Measurements from ENCODE around the gene GFOD2.
"Not testable (repeated sequence)": the region's sequence is repeated elsewhere in the genome, so short reads cannot be mapped to it uniquely, and the experiment has no call there.

The GFOD2 gene

DNA sequence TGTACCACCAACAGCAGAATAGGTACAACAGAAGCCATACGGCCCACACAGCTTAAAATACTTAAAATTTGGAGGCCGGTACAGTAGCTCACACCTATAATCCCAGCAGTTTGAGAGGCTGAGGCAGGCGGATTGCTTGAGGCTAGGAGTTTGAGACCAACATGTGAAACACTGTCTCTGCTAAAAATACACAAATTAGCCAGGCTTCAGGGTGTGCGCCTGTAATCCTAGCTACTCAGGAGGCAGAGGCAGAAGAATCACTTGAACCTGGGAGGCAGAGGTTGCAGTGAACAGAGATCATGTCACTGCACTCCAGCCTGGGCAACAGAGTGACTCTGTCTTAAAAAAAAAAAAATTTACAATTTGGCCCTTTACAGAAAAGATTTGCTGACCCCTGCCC is 17.0 kb downstream of the GFOD2 start:
- DNase-seq (ENCODE audit: low read depth, low spot score), result no peak

- no peak for DNase-seq (ENCODE audit: low read depth, low spot score)
Measured at GRCh38 chr16:67701420-67701819, 17.7 kb downstream of the GFOD2 start.

DNA sequence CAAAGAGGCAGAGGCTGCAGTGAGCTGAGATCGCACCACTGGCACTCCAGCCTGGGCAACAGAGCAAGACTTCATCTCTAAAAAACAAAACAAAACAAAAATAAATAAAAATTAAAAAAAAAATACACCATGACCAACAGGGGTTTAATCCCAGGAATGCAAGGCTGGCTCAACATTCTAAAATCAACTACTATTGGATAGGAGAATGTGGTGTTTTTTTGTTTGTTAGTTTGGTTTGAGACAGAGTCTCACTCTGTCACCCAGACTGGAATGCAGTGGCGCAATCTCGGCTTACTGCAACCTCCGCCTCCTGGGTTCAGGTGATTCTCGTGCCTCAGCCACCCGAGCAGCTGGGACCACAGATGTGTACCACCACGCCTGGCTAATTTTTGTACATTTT is 19.9 kb downstream of the GFOD2 start:
- no peak for DNase-seq (ENCODE audit: low read depth, low spot score)

DNA sequence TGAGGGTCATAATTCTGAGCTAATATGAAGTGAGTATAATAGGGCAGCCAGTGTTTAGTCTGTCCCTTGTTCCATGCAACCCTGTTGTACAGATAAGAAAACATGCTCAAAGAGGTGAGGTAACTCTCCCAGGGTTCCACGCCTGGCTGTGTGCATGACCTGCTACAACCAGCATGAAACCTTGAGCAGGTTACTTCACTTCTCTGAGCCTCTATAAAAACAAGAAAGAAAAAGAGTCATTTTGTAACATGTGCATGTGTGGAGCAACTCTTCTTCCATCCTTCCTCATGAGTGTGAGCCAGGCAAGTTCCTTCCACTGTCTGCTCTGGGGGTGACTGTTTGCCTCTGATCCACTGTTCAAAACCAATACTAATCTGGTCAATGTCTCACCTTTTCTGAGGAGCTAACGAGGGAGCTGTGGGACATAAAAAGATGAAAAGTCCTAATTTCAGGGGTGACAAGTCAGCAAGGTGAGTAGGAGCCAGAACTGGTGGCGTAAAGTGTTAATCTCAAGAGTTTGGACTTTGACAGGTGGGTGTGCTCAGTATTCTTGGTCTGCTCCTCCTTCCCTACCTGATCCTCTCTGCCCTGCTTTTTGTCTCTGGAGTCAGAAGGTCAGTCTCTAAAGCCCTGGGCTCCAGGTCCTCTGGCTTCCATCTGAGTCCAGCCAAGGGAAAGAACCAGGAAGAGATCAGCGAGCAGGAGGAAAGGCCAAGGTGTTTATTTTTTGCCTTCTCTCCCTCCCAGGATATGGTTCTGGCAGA is 21.5 kb downstream of the GFOD2 start:
- no peak for DNase-seq (ENCODE audit: low read depth, low spot score)

GRCh38 chr16:67694611-67695010 is 24.5 kb downstream of the GFOD2 start:
- DNase-seq (ENCODE audit: low read depth, low spot score), result no peak

DNA sequence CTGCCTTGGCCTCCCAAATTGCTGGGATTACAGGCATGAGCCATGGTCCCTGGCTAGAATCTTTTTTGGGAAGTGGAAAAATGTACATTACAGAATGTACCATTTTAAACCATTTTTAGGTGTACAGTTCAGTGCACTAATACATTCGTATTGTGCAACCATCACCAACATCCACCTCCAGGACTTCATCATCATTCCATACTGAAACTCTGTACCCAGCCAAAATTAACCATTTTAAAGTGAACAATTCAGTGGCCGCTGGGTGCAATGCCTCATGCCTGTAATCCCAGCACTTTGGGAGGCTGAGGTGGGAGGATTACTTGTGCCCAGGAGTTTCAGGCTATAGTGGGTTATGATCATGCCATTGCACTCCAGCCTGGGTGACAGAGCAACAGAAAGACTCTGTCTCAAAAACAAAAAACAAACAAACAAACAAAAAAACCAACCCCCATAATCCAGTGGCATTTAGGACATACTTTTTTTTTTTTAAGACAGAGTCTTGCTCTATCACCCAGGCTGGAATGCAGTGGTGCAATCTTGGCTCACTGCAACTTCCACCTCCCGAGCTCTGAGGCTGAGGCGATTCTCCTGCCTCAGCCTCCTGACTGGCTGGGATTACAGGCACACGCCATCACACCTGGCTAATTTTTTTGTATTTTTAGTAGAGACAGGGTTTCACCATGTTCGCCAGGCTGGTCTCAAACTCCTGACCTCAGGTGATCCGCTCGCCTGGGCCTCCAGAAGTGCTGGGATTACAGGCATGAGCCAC is 25.4 kb downstream of the GFOD2 start:
- not testable (repeated sequence) for DNase-seq (ENCODE audit: low read depth, low spot score)

DNA sequence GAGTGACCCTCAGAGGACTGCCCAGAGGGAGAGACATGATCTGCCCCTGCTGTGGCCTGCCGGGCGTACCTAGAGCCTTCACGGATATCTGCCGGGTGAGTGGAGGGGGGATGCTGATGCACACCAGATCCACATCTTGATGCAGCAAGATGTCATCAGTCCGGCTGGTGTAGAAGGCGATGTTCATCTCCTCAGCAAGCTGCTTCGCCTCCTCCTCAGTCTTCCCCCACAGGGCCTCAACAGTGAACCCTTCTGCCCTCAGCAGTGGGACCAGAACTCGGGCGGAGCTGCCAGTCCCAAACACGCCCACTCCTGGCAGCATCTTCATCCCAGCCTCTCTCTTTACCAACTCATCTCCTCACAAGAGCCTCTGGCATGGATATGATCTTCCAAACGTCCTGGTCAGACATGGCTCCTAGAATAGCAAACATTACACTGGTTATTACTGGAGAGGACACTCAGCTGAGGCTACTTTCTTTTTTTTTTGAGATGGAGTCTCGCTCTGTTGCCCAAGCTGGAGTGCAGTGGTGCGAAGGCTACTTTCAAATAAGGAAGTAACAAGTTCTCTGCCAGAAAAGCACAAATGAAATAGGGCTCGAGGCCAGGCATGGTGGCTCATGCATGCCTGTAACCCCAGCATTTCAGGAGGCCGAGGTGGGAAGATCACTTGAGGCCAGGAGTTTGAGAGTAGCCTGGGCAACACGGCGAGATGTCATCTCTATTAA is 33.6 kb downstream of the GFOD2 start:
- no peak for DNase-seq (ENCODE audit: low read depth, low spot score)

DNA sequence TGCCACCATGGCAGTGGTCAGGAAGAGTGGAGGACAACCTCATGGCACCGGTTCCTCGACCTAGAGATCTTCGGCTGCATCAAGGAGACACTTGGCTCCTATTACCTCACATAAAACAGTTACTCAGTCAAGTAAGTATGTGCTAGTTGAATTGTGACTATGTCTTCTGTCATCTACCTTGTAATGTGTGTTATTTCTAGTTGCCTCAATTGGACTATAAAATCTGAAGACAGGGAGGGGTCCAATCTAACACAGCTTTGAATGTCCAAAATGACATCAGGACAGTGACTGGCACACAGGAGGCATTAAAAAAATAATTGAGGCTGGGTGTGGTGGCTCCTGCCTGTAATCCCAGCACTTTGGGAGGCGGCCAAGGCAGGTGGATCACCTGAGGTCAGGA is 35.3 kb downstream of the GFOD2 start:
- no peak for DNase-seq (ENCODE audit: low read depth, low spot score)

DNA sequence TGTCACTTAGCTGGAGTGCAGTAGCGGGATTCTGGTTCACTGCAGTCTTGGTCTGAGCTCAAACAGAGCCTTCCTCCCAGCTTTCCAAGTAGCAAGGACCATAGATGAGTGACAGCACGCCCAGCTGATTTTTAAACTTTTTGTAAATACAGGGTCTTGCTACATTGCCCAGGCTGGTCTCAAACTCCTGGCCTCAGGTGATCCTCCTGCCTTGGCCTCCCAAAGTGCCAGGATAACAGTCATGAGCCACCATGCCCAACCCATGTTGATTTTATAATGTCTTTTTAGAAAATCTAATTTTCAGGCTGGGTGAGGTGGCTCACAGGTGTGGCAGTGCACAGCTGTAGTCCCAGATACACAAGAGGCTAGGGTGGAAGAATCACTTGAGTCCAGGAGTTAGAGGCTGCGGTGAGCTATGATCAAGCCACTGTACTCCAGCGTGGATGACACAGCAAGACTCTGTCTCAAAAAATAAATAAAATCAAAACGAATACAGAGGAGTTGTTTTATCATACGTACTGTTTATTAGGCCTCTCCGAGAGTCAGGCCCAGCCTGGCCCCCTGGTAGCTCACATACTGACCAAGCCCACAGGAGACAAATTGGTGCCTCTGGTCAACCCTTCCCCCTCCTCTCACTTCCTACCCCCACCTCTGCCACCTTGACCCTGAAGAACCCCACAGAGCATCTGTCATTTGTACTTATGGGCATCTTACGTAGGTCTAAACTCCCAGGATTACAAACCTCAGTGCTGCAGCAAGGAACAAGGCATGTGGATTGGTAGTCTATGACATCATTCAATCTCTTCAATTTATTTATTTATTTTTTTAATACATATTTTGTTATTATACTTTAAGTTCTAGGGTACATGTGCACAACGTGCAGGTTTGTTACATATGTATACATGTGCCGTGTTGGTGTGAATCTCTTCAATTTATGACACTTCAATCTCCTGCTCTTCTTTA is 38.9 kb downstream of the GFOD2 start:
- DNase-seq (ENCODE audit: low read depth, low spot score), result no peak

GRCh38 chr16:67678354-67679023 is 40.6 kb downstream of the GFOD2 start:
- DNase-seq (ENCODE audit: low read depth, low spot score), result no peak

DNA sequence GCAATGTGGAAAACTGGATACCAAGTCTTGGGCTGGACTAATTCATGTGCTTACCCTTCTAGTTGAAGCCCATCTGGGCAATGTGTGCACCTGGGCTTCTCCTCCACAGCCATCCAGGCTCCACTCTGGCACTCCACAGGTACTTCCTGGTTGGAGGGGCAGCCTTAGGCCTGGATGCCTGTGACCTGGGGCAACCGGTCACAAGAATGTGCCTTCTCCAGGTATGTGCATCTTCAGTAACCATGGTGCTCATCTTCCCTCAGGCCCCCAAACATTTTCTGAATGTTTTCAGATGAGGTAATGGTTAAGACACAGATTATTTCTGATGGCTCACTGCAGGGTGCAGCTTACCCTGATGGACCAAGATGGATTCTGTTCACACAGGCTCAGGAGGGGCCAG is 41.4 kb downstream of the GFOD2 start:
- no peak for DNase-seq (ENCODE audit: low read depth, low spot score)

DNA sequence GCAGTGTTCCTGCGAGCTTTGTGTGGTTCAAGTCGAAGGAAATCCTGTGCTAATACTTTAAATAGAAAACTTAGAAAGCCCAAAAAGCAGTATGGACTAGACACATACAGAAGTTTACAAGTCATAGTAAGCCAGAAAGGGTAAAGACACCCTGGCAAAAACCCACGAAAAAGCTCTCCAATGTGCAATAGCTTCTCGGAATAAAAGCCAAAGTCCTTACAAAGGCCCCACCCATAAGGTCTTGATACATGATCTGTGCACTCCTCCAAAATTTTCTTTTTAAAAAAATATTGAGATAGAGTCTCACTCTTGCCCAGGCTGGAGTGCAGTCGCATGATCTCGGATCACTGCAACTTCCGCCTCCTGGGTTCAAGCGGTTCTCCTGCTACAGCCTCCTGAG is 42.2 kb downstream of the GFOD2 start:
- no peak for DNase-seq (ENCODE audit: low read depth, low spot score)

DNA sequence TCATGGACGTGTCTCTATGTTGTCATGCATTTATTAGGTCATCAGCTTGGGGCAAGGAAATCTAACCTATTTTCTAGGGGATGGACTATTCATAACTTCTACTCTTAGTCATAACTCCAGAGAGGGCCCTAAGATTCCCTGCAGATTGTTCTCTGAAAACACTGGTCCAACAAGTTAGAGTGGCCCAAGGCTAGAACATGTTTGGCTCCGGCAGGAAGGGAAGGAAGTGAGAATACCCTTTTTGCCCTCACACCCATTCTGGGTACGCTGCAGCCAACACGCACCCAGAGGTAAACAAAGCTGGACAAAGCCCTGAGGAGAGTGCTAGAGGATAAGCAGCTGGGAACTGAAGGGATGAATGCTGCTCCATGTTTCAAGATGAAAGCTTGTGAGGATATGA is 42.6 kb downstream of the GFOD2 start:
- no peak for DNase-seq (ENCODE audit: low read depth, low spot score)

- DNase-seq (ENCODE audit: low read depth, low spot score), result no peak
Measured at GRCh38 chr16:67675999-67676398, 43.1 kb downstream of the GFOD2 start.

- no peak for DNase-seq (ENCODE audit: low read depth, low spot score)
Measured at GRCh38 chr16:67675579-67675935, 43.6 kb downstream of the GFOD2 start.

GRCh38 chr16:67674851-67675578 is 44.1 kb downstream of the GFOD2 start:
- DNase-seq (ENCODE audit: low read depth, low spot score), result no peak

DNA sequence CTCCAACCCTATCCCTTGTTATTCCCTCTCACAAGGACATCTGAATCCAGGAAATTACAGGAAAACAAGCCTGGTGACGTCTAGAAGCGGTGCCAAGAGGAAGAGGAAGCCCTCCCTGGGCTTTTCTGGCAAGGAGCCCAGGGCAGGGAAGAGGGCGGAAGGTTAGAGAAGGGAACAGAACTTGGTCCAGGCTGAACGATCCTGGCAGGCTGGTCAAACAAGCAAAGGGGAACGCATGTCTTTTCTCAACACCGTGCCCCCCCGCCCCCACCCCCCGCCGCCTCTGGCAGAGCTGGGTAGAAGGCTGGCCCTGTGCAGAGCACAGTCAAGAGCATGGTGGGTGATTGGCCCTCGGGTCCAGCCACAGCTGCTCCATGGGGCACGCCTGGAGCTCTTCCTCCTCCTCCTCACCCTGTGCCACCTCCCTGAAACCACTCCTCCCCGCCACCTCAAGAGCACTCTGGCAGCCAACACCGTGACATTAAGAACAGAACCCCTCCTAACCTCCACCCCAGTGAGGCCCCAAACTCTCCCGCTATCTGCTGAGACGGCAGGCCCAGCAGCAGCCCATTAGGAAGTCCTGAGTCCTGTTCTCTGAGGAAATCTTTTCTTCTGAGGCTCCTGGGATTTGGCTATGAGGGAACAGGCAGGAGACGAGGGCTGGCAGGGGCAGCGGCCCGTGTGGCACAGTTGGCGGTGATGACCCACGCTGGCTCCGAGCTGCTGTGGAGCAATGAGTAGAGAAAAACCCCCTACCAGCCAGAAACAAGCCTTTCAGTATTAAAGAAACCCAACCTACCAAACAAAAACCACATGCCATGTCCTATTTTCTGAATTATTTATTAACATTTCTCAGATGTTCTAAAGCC is 45.2 kb downstream of the GFOD2 start:
- no peak for DNase-seq (ENCODE audit: low read depth, low spot score)

DNA sequence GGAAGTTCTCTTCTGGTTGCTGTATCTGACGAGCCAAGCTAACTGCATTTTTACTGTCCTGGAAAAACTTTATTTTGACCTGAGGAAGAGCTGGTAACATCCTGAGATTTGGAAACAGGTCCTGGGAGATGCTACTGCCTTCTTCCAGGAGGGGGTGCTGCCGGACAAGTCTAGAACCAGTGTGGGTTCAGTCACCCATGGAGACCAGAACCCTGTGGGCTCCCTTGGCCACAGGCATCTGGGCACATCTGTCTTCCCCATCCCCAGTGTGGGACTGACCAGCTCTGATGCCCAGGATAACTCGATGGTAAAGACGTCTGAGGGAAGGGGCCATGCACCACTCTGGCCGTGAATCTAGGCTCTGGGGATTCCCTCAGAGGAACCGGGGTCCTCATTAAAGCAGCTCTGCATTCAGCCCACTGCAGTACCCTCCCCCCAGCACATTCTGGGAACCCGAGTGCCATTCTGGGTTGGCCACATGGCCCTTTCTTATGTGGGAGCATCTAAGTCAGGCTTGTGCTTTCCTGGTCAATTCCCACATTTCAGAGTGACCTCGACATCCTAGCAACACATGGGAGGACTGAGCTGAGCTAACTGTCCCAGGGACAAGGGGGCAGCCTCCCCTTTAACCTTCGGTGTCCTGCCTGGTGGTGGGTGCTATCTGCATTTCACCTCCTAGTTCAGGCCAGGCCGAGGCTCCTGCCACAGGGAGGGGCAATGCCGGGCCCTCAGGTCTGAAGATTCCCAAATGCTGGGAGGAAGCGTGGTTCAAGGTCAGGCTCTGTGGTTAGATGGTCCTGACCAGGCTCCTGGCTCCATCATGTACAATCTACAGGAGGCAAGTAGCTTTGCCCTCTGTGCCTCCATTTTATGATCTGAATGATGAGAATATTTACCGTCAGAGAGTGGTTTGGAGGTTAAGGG is 46.1 kb downstream of the GFOD2 start:
- no peak for DNase-seq (ENCODE audit: low read depth, low spot score)
